Glutamatergic neuron (in vitro differentiated cells): ENCODE data around the gene PGA3. TPM values are rescaled to one million over a fixed set of nuclear protein-coding genes. Genes with fewer than 3 reads are reported as not detected.
"Not testable (repeated sequence)": the region's sequence is repeated elsewhere in the genome, so short reads cannot be mapped to it uniquely, and the experiment has no call there.

ENCODE experiments used
- DNase-seq: peaks from one replicate; pipeline ENCODE4 v3.0.0; 2022
- H3K27ac Mint-ChIP-seq: one replicate; pipeline ENCODE4 v1.8.0; 2020; ENCODE audit warnings: mild to moderate bottlenecking, mixed read lengths, inconsistent platforms; ENCODE audit not compliant: unreplicated experiment
- H3K27me3 Mint-ChIP-seq: one replicate; pipeline ENCODE4 v1.8.0; 2020; ENCODE audit warnings: mild to moderate bottlenecking, moderate library complexity, mixed read lengths, inconsistent platforms; ENCODE audit not compliant: unreplicated experiment
- H3K36me3 Mint-ChIP-seq: one replicate; pipeline ENCODE4 v1.8.0; 2020; ENCODE audit warnings: mild to moderate bottlenecking, mixed read lengths, inconsistent platforms; ENCODE audit not compliant: unreplicated experiment
- H3K4me1 Mint-ChIP-seq: one replicate; pipeline ENCODE4 v1.8.0; 2020; ENCODE audit warnings: mild to moderate bottlenecking, low read depth, mixed read lengths, inconsistent platforms; ENCODE audit not compliant: unreplicated experiment
- H3K4me3 Mint-ChIP-seq: one replicate; pipeline ENCODE4 v1.8.0; 2020; ENCODE audit warnings: mild to moderate bottlenecking, mixed read lengths, inconsistent platforms; ENCODE audit not compliant: unreplicated experiment
- H3K9me3 Mint-ChIP-seq: one replicate; pipeline ENCODE4 v1.8.0; 2020; ENCODE audit warnings: mild to moderate bottlenecking, moderate library complexity, mixed read lengths, inconsistent platforms; ENCODE audit not compliant: unreplicated experiment
- total RNA-seq: library from RNA; stranded (reverse); fragmentation: NEBNext Ultra II Directional; extraction: Animal tissue kit (Norgen Biotek cat#: 25700); gene quantifications from one replicate; pipeline ENCODE4 v1.2.1, GENCODE V29; 2021; ENCODE audit not compliant: unreplicated experiment
- TF ChIP-seq, protein P1 (sequence below): fragments of 200-600 bp; sonication (generic); IDR thresholded peaks from one replicate; pipeline ENCODE4 v1.5.0; 2021; ENCODE audit not compliant: partially characterized antibody, unreplicated experiment

PGA3 gene
- total RNA-seq, 1 donor from 2014 or later = not detected

DNA sequence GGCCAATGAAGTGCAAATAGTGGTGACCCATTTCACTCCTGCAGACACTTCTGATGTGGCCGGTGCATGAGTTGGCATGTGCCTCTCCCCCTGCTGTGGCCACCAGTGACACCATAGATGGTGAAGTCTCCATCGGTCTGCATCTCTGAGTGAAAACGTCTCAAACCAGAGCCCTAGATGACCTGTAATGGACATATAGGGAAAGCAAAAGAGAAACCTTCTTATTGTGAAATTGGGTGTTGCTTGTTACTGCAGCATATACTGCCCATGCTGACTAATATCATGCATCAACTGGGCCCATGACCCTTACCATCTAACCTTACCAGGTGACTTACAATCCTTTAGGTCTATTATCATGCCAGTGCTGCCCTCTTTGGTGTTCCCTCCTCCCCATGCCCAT lies 30.4 kb upstream of the PGA3 start:
- TF ChIP-seq, protein P1, sequence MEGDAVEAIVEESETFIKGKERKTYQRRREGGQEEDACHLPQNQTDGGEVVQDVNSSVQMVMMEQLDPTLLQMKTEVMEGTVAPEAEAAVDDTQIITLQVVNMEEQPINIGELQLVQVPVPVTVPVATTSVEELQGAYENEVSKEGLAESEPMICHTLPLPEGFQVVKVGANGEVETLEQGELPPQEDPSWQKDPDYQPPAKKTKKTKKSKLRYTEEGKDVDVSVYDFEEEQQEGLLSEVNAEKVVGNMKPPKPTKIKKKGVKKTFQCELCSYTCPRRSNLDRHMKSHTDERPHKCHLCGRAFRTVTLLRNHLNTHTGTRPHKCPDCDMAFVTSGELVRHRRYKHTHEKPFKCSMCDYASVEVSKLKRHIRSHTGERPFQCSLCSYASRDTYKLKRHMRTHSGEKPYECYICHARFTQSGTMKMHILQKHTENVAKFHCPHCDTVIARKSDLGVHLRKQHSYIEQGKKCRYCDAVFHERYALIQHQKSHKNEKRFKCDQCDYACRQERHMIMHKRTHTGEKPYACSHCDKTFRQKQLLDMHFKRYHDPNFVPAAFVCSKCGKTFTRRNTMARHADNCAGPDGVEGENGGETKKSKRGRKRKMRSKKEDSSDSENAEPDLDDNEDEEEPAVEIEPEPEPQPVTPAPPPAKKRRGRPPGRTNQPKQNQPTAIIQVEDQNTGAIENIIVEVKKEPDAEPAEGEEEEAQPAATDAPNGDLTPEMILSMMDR = no peak
- Mint-ChIP-seq H3K27ac (no peak overlapping the region), H3K36me3 (no peaks in the 10 kb centered on the region), H3K9me3 (no peaks in the 10 kb centered on the region), H3K4me1 (peaks cover 4% of the 10 kb centered on the region), H3K4me3 (no peak overlapping the region), H3K27me3 (no peaks in the 10 kb centered on the region)
- DNase-seq = no peak

DNA sequence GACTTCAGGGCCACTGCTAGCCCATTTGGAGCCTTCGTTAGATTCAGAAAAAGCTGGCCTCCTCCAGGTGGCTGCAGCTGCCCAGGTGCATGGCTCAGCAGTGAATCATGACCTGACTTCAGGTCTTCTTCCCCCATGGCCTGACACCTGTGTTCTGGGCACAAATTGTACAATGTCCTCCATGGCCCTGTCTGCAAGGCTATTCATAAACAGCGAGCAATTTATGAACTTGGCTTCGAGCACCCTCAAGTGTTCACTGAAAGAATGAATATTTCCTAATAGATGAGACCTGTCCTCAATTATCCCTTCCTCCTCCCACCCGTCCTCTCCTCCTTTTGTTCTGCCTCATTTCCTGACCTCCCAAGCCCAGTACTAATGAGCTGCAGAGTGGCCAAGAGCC lies 29.9 kb upstream of the PGA3 start:
- peaks cover 4% of the 10 kb centered on the region for H3K4me1 Mint-ChIP-seq
- no peak overlapping the region for H3K27ac Mint-ChIP-seq
- no peaks in the 10 kb centered on the region for H3K36me3 Mint-ChIP-seq
- TF ChIP-seq, protein P1 = no peak
- no peak overlapping the region for H3K4me3 Mint-ChIP-seq
- no peaks in the 10 kb centered on the region for H3K9me3 Mint-ChIP-seq
- H3K27me3 Mint-ChIP-seq = no peaks in the 10 kb centered on the region
- DNase-seq = no peak

DNA sequence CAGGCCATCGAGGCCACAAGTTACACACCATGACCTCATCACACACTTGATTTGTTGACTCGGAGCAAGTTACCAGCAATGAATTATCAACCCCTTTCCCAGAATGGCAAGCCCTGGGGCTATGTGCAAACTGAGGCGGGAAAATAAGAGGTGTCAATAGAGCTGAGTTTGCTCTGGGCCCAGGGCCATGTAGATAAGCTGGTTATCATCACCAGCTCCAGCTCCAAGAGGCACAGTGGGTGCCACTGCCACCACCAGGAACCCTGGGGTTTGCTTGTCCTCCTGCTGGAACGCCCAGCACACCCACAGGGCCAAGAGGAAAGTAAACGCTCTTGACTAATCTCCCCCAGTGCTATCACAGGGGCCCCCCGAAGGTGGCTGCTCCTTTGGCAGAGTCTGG lies 29.0 kb upstream of the PGA3 start:
- H3K27ac Mint-ChIP-seq = no peak overlapping the region
- TF ChIP-seq, protein P1 = no peak
- H3K4me3 Mint-ChIP-seq = no peak overlapping the region

DNA sequence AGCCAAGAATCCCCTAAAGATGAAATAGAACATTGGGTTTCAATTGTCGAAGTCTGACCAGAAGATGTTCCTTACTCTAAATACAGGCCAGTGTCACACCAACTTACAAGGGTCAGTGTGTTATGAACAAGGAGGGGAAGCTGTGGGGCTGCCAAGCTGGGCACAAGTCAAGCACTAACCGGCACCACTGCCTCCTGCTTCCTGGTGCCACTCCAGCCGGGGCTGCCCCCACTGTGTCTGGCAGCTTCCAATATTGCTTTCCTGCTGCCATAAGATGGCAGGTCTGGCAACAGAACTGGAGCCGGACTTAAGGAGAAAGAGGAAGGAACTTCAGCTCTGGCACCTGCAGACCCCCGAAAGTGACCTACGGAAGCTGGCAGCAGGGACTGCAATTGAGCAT lies 28.4 kb upstream of the PGA3 start:
- H3K9me3 Mint-ChIP-seq = no peaks in the 10 kb centered on the region
- no peaks in the 10 kb centered on the region for H3K27me3 Mint-ChIP-seq
- H3K36me3 Mint-ChIP-seq = no peaks in the 10 kb centered on the region
- DNase-seq = no peak
- TF ChIP-seq, protein P1 = no peak
- no peak overlapping the region for H3K4me3 Mint-ChIP-seq
- peaks cover 4% of the 10 kb centered on the region for H3K4me1 Mint-ChIP-seq
- H3K27ac Mint-ChIP-seq = no peak overlapping the region

More for the DNA sequence above, 29.0 kb upstream of the PGA3 start:
- Mint-ChIP-seq H3K36me3 (no peaks in the 10 kb centered on the region), H3K4me1 (peaks cover 4% of the 10 kb centered on the region), H3K9me3 (no peaks in the 10 kb centered on the region), H3K27me3 (no peaks in the 10 kb centered on the region)
- DNase-seq = no peak

DNA sequence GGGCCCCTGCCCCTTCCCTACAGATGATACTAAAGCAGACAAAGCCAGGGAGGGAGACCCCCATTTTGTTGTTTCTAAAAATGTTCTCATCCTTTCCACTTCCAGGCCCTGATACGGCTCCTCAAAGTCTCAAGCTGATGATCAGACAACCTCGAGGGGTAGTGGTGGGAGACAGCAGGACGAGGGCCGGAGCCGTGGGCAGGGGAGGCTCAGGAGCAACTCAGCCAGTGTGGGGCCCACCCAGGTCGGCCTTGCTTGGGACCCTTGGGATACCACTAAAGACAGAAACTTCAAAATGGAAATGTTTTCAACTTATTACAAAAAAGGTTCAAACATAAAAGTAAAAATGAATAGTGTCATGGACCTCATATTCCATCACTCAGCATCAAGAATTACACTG lies 26.9 kb upstream of the PGA3 start:
- H3K36me3 Mint-ChIP-seq = no peaks in the 10 kb centered on the region
- TF ChIP-seq, protein P1 = no peak
- no peaks in the 10 kb centered on the region for H3K27me3 Mint-ChIP-seq
- H3K9me3 Mint-ChIP-seq = no peaks in the 10 kb centered on the region
- no peak overlapping the region for H3K27ac Mint-ChIP-seq
- peaks cover 4% of the 10 kb centered on the region for H3K4me1 Mint-ChIP-seq
- no peak for DNase-seq
- no peak overlapping the region for H3K4me3 Mint-ChIP-seq

DNA sequence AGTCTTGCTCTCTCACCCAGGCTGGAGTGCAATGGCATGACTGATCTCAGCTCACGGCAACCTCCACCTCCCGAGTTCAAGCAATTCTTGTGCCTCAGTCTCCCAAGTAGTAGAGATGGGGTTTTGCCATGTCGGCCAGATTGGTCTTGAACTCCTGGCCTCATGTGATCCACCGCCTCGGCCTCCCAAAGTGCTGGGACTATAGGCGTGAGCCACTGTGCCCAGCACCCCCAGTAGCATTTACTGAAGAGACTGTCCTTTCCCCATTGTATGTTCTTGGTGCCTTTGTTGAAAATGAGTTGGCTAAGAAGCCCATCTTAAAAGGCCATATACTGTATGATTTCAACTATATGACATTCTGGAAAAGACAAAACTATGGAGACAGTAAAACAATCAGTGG lies 23.1 kb upstream of the PGA3 start:
- H3K9me3 Mint-ChIP-seq, H3K27ac Mint-ChIP-seq, H3K27me3 Mint-ChIP-seq, H3K4me1 Mint-ChIP-seq, DNase-seq, H3K4me3 Mint-ChIP-seq, H3K36me3 Mint-ChIP-seq: not testable (repeated sequence)
